NB4 (cell line): ENCODE measurements around the gene ANKS1B.

Experiments
- MYC ChIP-seq: IDR thresholded peaks from 2 replicates; pipeline ENCODE4 v1.6.1; 2011; ENCODE audit warnings: low read depth, low read length
- POLR2A ChIP-seq: IDR thresholded peaks from 2 replicates; pipeline ENCODE4 v1.6.1; 2011; ENCODE audit warnings: mild to moderate bottlenecking; ENCODE audit not compliant: insufficient read length; ENCODE audit errors: extremely low read depth
- TF ChIP-seq, protein P1 (sequence below): IDR thresholded peaks from one replicate; pipeline ENCODE4 v1.5.1; 2012; ENCODE audit warnings: low read depth, low read length
- TF ChIP-seq, protein P2 (sequence below): IDR thresholded peaks from 2 replicates; pipeline ENCODE4 v1.6.1; 2011; ENCODE audit warnings: low read depth, low read length

DNA sequence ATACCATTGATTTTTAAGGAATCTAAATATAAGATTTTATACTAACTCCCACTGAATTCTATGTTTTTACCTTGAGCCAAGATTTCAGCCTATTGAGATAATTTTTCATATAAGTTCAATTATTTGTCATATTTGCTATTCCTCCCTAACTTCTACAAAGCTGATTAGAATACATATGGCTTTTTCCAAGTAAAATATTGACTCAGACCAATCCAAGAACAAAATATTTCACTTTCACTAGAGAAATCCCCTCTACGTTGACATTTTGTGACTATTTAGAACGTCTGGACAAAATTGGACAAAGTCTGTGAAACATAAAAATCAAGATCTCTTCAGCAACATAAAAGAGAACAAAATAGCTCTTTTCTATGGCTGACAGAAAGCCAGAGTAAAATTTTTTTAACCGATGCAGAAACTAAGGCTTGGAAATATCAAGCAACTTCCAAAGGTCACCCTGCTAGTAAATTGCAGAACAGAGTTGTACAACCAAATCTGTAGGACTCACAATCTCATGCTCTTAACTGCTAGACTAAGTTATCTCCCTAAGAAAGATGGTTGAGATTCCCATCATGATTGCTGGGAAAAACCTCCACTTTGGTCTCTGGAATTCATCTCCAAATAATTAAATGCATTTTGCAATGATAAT lies 219.1 kb downstream of the ANKS1B start:
- TF ChIP-seq, protein P1, sequence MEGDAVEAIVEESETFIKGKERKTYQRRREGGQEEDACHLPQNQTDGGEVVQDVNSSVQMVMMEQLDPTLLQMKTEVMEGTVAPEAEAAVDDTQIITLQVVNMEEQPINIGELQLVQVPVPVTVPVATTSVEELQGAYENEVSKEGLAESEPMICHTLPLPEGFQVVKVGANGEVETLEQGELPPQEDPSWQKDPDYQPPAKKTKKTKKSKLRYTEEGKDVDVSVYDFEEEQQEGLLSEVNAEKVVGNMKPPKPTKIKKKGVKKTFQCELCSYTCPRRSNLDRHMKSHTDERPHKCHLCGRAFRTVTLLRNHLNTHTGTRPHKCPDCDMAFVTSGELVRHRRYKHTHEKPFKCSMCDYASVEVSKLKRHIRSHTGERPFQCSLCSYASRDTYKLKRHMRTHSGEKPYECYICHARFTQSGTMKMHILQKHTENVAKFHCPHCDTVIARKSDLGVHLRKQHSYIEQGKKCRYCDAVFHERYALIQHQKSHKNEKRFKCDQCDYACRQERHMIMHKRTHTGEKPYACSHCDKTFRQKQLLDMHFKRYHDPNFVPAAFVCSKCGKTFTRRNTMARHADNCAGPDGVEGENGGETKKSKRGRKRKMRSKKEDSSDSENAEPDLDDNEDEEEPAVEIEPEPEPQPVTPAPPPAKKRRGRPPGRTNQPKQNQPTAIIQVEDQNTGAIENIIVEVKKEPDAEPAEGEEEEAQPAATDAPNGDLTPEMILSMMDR = no peak
- TF ChIP-seq, protein P2, sequence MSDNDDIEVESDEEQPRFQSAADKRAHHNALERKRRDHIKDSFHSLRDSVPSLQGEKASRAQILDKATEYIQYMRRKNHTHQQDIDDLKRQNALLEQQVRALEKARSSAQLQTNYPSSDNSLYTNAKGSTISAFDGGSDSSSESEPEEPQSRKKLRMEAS = no peak
- TF ChIP-seq POLR2A (no peak), MYC (no peak)
